C4-2B (cell line): ENCODE measurements around the gene C10orf71.

Source experiments
- H3K27ac ChIP-seq: fragments of 450-650 bp; 2 replicates; pipeline ENCODE4 v1.5.1; 2017
- CTCF ChIP-seq: fragments of 450-650 bp; conservative IDR thresholded peaks from 2 replicates; pipeline ENCODE4 v1.5.1; 2017; ENCODE audit warnings: mild to moderate bottlenecking
- ZFX ChIP-seq: fragments of 450-650 bp; IDR thresholded peaks from 2 replicates; pipeline ENCODE4 v1.6.1; 2017

Gene C10orf71

GRCh38 chr10:49354593-49354992 is 55.6 kb downstream of the C10orf71 start:
- H3K27ac ChIP-seq: no peak overlapping the region
- no peak for TF ChIP-seq CTCF

GRCh38 chr10:49355221-49355620 is 56.3 kb downstream of the C10orf71 start:
- H3K27ac ChIP-seq: no peak overlapping the region
- TF ChIP-seq CTCF (no peak), ZFX (no peak)

GRCh38 chr10:49356181-49356580 is 57.2 kb downstream of the C10orf71 start:
- TF ChIP-seq ZFX (no peak), CTCF (no peak)
- H3K27ac ChIP-seq: no peak overlapping the region

GRCh38 chr10:49356944-49357343 is 58.0 kb downstream of the C10orf71 start:
- no peak overlapping the region for H3K27ac ChIP-seq
- no peak for TF ChIP-seq CTCF
- TF ChIP-seq ZFX: no peak

- TF ChIP-seq CTCF: no peak
- no peak for TF ChIP-seq ZFX
- H3K27ac ChIP-seq: no peak overlapping the region
Measured at GRCh38 chr10:49357910-49358309, 58.9 kb downstream of the C10orf71 start.

GRCh38 chr10:49359349-49360270 is 60.6 kb downstream of the C10orf71 start:
- TF ChIP-seq ZFX (no peak), CTCF (no peak)
- H3K27ac ChIP-seq: no peak overlapping the region

- no peak overlapping the region for H3K27ac ChIP-seq
- TF ChIP-seq ZFX (no peak), CTCF (no peak)
Measured at GRCh38 chr10:49360271-49361177, 61.6 kb downstream of the C10orf71 start.
